HEK293T (cell line): Measurements from ENCODE around the gene HIPK1.
A peak's percentile ranks its signal among the peaks of the same experiment; 100 is the strongest.

Experiments used
- CTCF ChIA-PET: fragments of 350-600 bp; formaldehyde crosslinking; extraction: SDS; loops from one replicate; lab custom pipeline; 2021; ENCODE audit warnings: antibody characterized with exemption, inconsistent platforms; lab: Yijun Ruan, JAX
- POLR2A ChIA-PET: fragments of 350-600 bp; formaldehyde crosslinking; extraction: SDS; loops from one replicate; lab custom pipeline; 2020; ENCODE audit warnings: antibody characterized with exemption, inconsistent platforms; lab: Yijun Ruan, JAX
- DNase-seq: peaks from one replicate; pipeline ENCODE4 v3.0.0; 2012; ENCODE audit warnings: mixed read lengths; ENCODE audit errors: extremely low spot score
- ARNT ChIP-seq: fragments of 450-650 bp; IDR thresholded peaks from 2 replicates; pipeline ENCODE4 v1.6.1; 2017; ENCODE audit warnings: mild to moderate bottlenecking
- BHLHE40 ChIP-seq: fragments of 450-650 bp; IDR thresholded peaks from 2 replicates; pipeline ENCODE4 v1.6.1; 2016; ENCODE audit warnings: mild to moderate bottlenecking, moderate library complexity, borderline replicate concordance
- CTBP1 ChIP-seq: fragments of 450-650 bp; IDR thresholded peaks from 2 replicates; pipeline ENCODE4 v1.6.1; 2016; ENCODE audit warnings: borderline replicate concordance
- ELF4 ChIP-seq: fragments of 450-650 bp; IDR thresholded peaks from 2 replicates; pipeline ENCODE4 v1.6.1; 2017; ENCODE audit warnings: antibody characterized with exemption
- FOXA1 ChIP-seq: fragments of 450-650 bp; IDR thresholded peaks from 2 replicates; pipeline ENCODE4 v1.6.1; 2016; ENCODE audit warnings: mild to moderate bottlenecking
- FOXK2 ChIP-seq: fragments of 450-650 bp; IDR thresholded peaks from 2 replicates; pipeline ENCODE4 v1.6.1; 2016; ENCODE audit warnings: mild to moderate bottlenecking
- FOXM1 ChIP-seq: fragments of 450-650 bp; IDR thresholded peaks from 2 replicates; pipeline ENCODE4 v1.6.1; 2017; ENCODE audit warnings: mild to moderate bottlenecking, borderline replicate concordance
- HDGF ChIP-seq: fragments of 450-650 bp; IDR thresholded peaks from 2 replicates; pipeline ENCODE4 v1.6.1; 2017; ENCODE audit warnings: antibody characterized with exemption, borderline replicate concordance
- L3MBTL2 ChIP-seq: fragments of 450-650 bp; conservative IDR thresholded peaks from 2 replicates; pipeline ENCODE4 v1.6.1; 2016; ENCODE audit warnings: mild to moderate bottlenecking
- LEF1 ChIP-seq: fragments of 450-650 bp; IDR thresholded peaks from 2 replicates; pipeline ENCODE4 v1.6.1; 2017; ENCODE audit warnings: mild to moderate bottlenecking, borderline replicate concordance
- NFRKB ChIP-seq: fragments of 450-650 bp; IDR thresholded peaks from 2 replicates; pipeline ENCODE4 v1.6.1; 2016; ENCODE audit warnings: mild to moderate bottlenecking, moderate library complexity
- SP1 ChIP-seq: fragments of 450-650 bp; IDR thresholded peaks from 2 replicates; pipeline ENCODE4 v1.6.1; 2017
- SUZ12 ChIP-seq: fragments of 450-650 bp; IDR thresholded peaks from 2 replicates; pipeline ENCODE4 v1.6.1; 2016; ENCODE audit warnings: mild to moderate bottlenecking
- TARDBP ChIP-seq: fragments of 450-650 bp; IDR thresholded peaks from 2 replicates; pipeline ENCODE4 v1.6.1; 2016
- ZNF384 ChIP-seq: fragments of 450-650 bp; IDR thresholded peaks from 2 replicates; pipeline ENCODE4 v1.6.1; 2016
- TF ChIP-seq, protein P1 (sequence below): fragments of 450-650 bp; IDR thresholded peaks from 2 replicates; pipeline ENCODE4 v1.6.1; 2016

Gene HIPK1

DNA sequence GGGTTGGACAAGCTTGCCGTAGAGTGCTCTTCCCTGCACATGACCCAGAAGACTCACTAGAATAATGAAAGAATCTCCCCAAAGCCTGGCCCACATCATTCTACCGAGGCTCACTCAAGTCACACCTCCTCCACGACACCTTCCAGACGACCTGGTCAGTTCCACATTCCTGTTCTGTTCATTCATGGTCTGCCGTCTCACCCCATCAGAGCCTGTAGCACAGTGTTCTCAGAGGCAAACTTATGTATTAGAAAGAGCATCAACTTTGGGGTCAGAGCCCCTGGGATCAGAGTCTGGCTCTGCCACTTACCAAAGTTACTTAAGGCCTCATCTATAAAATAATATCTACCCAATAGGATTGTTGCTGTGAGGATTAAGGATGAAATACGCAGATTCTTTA lies 57.7 kb downstream of the HIPK1 start:
- POLR2A ChIA-PET = no interaction called here

GRCh38 chr1:113987259-113987658 lies 58.1 kb downstream of the HIPK1 start:
- DNase-seq = no peak
- ChIA-PET CTCF (no interaction called here), POLR2A (no interaction called here)
- TF ChIP-seq TARDBP = no peak
- no peak for TF ChIP-seq L3MBTL2
- no peak for TF ChIP-seq ELF4
- no peak for TF ChIP-seq FOXA1
- TF ChIP-seq ARNT = no peak
- TF ChIP-seq CTBP1 = no peak
- no peak for TF ChIP-seq FOXK2
- TF ChIP-seq FOXM1 = no peak
- TF ChIP-seq LEF1 = no peak
- TF ChIP-seq HDGF = no peak
- no peak for TF ChIP-seq SP1
- TF ChIP-seq, protein P1, sequence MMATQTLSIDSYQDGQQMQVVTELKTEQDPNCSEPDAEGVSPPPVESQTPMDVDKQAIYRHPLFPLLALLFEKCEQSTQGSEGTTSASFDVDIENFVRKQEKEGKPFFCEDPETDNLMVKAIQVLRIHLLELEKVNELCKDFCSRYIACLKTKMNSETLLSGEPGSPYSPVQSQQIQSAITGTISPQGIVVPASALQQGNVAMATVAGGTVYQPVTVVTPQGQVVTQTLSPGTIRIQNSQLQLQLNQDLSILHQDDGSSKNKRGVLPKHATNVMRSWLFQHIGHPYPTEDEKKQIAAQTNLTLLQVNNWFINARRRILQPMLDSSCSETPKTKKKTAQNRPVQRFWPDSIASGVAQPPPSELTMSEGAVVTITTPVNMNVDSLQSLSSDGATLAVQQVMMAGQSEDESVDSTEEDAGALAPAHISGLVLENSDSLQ = no peak
- no peak for TF ChIP-seq ZNF384
- TF ChIP-seq NFRKB = no peak
- TF ChIP-seq BHLHE40 = no peak
- no peak for TF ChIP-seq SUZ12

More for the DNA sequence above, 57.7 kb downstream of the HIPK1 start:
- TF ChIP-seq FOXM1 (no peak), ARNT (no peak), TARDBP (no peak), ZNF384 (no peak), HDGF (no peak), ELF4 (no peak), NFRKB (no peak), SUZ12 (no peak), SP1 (no peak), CTBP1 (no peak), FOXA1 (no peak), L3MBTL2 (no peak), FOXK2 (no peak), LEF1 (no peak)
- TF ChIP-seq, protein P1 = no peak
- CTCF ChIA-PET = no interaction called here
- no peak for DNase-seq

DNA sequence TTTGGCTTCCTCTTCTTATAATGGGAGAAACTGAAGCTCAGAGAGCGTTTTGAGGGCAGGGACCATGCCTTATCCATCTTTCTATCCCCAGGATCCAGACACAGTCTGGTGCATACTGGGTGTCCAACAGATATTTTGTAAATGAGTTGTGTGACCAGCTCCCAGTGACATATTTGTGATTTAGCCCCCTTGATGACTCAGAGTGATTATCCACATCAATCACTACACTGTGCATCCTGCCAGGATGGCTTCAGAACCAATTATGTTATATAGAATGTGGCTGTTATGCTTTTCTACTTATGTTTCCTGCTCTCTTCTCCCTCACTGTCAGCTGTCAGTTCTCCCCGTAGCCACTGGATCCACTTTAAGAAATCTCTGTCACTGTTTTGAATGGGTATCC lies 61.4 kb downstream of the HIPK1 start:
- ChIA-PET POLR2A (interaction anchor here (0.6 kb wide), 1 partner anchor 61 kb away, joined by 3 read pairs; no protein-coding TSS in a partner anchor), CTCF (interaction anchor here (2.0 kb wide), 1 partner anchor 12 kb away, joined by 9 read pairs; the partner anchor contains the start of gene OLFML3)
- no peak for TF ChIP-seq FOXM1
- TF ChIP-seq HDGF = no peak
- TF ChIP-seq FOXK2 = no peak
- TF ChIP-seq, protein P1 = peak; percentile 80
- DNase-seq = no peak

DNA sequence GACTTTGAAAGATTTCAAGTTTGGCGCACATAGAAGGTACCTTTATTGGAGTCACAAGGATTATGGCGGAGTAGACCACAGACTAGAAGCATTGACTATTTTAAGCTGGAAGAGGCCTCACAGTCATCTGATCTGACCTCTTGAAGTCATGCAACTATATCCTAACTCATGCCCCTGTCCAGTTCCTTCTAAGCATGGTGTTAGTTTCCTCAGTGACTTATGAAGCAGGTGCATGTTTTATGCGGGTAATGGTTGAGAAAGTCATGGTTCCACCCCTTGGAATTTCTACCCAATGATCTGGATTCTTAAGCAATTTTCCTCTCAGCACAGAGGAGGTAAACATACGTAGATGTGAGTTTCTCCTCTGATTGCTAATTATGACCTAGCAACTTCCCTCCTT lies 61.8 kb downstream of the HIPK1 start:
- TF ChIP-seq NFRKB = no peak
- no peak for TF ChIP-seq FOXM1
- no peak for TF ChIP-seq FOXA1
- no peak for TF ChIP-seq FOXK2
- no peak for TF ChIP-seq TARDBP
- POLR2A ChIA-PET = interaction anchor here (0.6 kb wide), 1 partner anchor 61 kb away, joined by 3 read pairs; no protein-coding TSS in a partner anchor
- CTCF ChIA-PET = no interaction called here
- no peak for DNase-seq

GRCh38 chr1:113991467-113991997 lies 62.4 kb downstream of the HIPK1 start:
- CTCF ChIA-PET = no interaction called here
- POLR2A ChIA-PET = no interaction called here
- peak; percentile 64 for DNase-seq
- TF ChIP-seq NFRKB = no peak
- TF ChIP-seq FOXA1 = no peak
- no peak for TF ChIP-seq HDGF
- TF ChIP-seq, protein P1 = peak; percentile 95
- 0 out of 2 replicates have a peak, but pooled peaks have one; percentile 27 for TF ChIP-seq TARDBP
- TF ChIP-seq ELF4 = no peak
- 0 out of 2 replicates have a peak, but pooled peaks have one; percentile 30 for TF ChIP-seq ZNF384
- no peak for TF ChIP-seq SUZ12
- TF ChIP-seq SP1 = no peak
- TF ChIP-seq ARNT = no peak
- peak; percentile 59 for TF ChIP-seq FOXM1
- TF ChIP-seq BHLHE40 = no peak
- TF ChIP-seq L3MBTL2 = no peak
- TF ChIP-seq LEF1 = no peak
- TF ChIP-seq FOXK2 = no peak
- TF ChIP-seq CTBP1 = peak; percentile 91

DNA sequence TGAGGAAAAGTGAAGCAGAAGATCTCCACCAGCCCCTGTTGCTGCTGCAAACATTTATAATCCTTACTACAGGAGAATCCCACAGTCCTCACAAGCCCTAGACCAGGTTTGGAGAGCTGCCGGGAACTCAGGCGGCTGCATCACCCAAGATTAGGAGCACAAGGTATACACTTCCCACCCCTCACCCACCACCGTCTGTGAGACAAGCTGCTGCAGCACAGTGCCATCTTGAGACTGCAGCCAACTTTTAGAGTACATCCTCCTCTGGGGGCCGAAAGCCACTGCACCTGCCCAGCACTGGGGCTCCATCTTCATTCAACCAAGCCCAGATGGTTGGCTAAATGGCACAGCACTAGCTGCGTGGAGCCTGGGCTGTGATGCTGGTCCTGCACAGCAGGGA lies 63.9 kb downstream of the HIPK1 start:
- ChIA-PET CTCF (interaction anchor here (0.6 to 1.2 kb wide), 2 partner anchors 14 to 290 kb away, joined by 4 to 5 read pairs; partner anchors contain the start of gene OLFML3), POLR2A (no interaction called here)
- DNase-seq = no peak
- no peak for TF ChIP-seq ARNT
- no peak for TF ChIP-seq FOXM1
- TF ChIP-seq SP1 = no peak
- no peak for TF ChIP-seq HDGF
- TF ChIP-seq FOXA1 = no peak
- no peak for TF ChIP-seq BHLHE40
- TF ChIP-seq FOXK2 = no peak
- no peak for TF ChIP-seq SUZ12
- TF ChIP-seq TARDBP = no peak
- TF ChIP-seq NFRKB = no peak
- TF ChIP-seq L3MBTL2 = no peak
- TF ChIP-seq, protein P1 = no peak
- no peak for TF ChIP-seq ZNF384
- TF ChIP-seq LEF1 = no peak
- TF ChIP-seq CTBP1 = no peak
- TF ChIP-seq ELF4 = no peak
